HL-60 (cell line): ENCODE data around the gene BNIP5.

Experiments
- DNase-seq, 2 experiments: peaks; one replicate each; pipeline ENCODE4 v3.0.0-alpha.2; 2010 to 2020; ENCODE audit warnings: low read depth in 1 of 2, low spot score in 1 of 2
- H3K27ac ChIP-seq: fragments of 250-450 bp; sonication (Bioruptor Pico); replicated peaks from 2 replicates; pipeline ENCODE4 v1.5.1; 2020; ENCODE audit warnings: mild to moderate bottlenecking, moderate library complexity
- H3K27me3 ChIP-seq: fragments of 250-450 bp; sonication (Bioruptor Pico); 2 replicates; pipeline ENCODE4 v1.5.1; 2021; ENCODE audit warnings: mild to moderate bottlenecking, moderate library complexity; ENCODE audit not compliant: insufficient read depth, poor library complexity, severe bottlenecking
- H3K4me3 ChIP-seq: replicated peaks from 2 replicates; pipeline ENCODE4 v1.5.1; 2011; ENCODE audit warnings: mild to moderate bottlenecking, control low read depth, low read length; ENCODE audit not compliant: insufficient read depth
- GABPA ChIP-seq: IDR thresholded peaks from 2 replicates; pipeline ENCODE4 v1.6.1; 2012; ENCODE audit warnings: low read depth
- POLR2AphosphoS5 ChIP-seq: IDR thresholded peaks from 2 replicates; pipeline ENCODE4 v1.6.1; 2012; ENCODE audit warnings: low read depth
- SPI1 ChIP-seq: IDR thresholded peaks from 2 replicates; pipeline ENCODE4 v1.6.1; 2012; ENCODE audit warnings: low read depth, mild to moderate bottlenecking, borderline replicate concordance
- TF ChIP-seq, protein P1 (sequence below): IDR thresholded peaks from one replicate; pipeline ENCODE4 v1.5.1; 2011; ENCODE audit warnings: low read length, control low read depth, inconsistent platforms; ENCODE audit not compliant: insufficient read depth
- TF ChIP-seq, protein P2 (sequence below): IDR thresholded peaks from 2 replicates; pipeline ENCODE4 v1.6.1; 2012; ENCODE audit warnings: low read depth; ENCODE audit not compliant: insufficient replicate concordance

Gene BNIP5

DNA sequence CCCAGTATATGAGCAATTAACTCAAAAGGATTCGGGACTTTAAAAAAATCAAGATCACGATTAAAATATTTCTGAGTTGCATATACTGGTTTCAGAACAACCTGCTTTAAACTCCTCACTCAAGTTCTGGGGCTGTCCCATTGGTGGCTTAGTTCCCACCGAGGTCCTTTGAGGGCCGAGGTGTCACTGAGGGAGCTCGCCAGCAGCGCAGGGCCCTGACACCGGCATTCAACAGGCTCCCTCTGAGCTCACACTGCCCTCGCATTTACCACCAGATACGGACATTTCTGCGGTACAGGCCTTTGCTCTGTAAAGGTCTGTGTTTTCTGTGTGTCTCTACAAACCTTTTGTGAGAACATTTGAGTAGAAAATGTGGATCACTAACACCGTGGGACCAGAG, 24.4 kb upstream of the BNIP5 start:
- TF ChIP-seq, protein P1, sequence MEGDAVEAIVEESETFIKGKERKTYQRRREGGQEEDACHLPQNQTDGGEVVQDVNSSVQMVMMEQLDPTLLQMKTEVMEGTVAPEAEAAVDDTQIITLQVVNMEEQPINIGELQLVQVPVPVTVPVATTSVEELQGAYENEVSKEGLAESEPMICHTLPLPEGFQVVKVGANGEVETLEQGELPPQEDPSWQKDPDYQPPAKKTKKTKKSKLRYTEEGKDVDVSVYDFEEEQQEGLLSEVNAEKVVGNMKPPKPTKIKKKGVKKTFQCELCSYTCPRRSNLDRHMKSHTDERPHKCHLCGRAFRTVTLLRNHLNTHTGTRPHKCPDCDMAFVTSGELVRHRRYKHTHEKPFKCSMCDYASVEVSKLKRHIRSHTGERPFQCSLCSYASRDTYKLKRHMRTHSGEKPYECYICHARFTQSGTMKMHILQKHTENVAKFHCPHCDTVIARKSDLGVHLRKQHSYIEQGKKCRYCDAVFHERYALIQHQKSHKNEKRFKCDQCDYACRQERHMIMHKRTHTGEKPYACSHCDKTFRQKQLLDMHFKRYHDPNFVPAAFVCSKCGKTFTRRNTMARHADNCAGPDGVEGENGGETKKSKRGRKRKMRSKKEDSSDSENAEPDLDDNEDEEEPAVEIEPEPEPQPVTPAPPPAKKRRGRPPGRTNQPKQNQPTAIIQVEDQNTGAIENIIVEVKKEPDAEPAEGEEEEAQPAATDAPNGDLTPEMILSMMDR: no peak
- TF ChIP-seq GABPA: no peak
- no peak for TF ChIP-seq POLR2AphosphoS5
- TF ChIP-seq SPI1: no peak
- TF ChIP-seq, protein P2, sequence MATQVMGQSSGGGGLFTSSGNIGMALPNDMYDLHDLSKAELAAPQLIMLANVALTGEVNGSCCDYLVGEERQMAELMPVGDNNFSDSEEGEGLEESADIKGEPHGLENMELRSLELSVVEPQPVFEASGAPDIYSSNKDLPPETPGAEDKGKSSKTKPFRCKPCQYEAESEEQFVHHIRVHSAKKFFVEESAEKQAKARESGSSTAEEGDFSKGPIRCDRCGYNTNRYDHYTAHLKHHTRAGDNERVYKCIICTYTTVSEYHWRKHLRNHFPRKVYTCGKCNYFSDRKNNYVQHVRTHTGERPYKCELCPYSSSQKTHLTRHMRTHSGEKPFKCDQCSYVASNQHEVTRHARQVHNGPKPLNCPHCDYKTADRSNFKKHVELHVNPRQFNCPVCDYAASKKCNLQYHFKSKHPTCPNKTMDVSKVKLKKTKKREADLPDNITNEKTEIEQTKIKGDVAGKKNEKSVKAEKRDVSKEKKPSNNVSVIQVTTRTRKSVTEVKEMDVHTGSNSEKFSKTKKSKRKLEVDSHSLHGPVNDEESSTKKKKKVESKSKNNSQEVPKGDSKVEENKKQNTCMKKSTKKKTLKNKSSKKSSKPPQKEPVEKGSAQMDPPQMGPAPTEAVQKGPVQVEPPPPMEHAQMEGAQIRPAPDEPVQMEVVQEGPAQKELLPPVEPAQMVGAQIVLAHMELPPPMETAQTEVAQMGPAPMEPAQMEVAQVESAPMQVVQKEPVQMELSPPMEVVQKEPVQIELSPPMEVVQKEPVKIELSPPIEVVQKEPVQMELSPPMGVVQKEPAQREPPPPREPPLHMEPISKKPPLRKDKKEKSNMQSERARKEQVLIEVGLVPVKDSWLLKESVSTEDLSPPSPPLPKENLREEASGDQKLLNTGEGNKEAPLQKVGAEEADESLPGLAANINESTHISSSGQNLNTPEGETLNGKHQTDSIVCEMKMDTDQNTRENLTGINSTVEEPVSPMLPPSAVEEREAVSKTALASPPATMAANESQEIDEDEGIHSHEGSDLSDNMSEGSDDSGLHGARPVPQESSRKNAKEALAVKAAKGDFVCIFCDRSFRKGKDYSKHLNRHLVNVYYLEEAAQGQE: no peak
- no peaks in the 10 kb centered on the region for H3K27me3 ChIP-seq
- no peak for DNase-seq
- H3K4me3 ChIP-seq: no peak overlapping the region
- no peak overlapping the region for H3K27ac ChIP-seq

DNA sequence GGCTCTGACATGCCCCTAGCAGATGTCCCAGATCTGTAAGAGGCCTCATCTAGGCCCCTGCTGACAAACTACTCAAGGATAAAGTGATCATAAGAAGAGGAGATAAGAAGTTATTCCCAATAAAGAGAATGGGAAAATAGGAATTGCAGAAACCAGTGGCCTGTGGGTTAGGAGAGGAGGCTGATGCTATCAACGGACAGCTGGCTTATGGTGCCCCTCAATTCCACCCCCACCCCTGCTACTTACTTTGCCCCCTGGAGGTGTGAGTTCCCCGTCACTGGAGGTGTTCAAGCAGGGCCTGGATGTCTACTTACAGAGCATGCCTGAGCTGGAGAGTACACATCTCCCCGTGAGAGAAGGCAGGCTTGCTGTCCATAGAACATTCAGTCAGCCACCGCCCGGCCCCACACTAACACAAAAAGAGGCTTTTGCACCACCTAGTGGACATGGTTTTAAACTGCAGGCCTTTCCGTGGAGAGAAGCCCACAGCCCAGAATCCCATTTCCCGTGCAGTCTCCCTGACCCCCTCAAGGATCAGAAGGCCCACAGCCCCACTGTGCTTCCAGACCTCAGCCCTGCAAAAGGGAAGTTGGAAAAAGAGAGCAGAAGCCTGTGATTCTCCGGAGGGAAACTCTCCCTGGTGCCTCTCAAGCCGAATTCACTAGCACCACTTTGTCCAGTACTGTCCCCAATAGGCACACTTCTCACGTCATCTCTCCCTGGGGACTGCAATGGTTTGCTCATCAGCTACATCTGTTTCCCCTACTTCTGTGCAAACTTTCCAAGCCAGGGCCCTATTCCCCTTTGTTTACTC, 23.8 kb upstream of the BNIP5 start:
- DNase-seq: peak; percentile 47 to 79
- no peak for TF ChIP-seq SPI1
- TF ChIP-seq, protein P1: peak; percentile 54
- H3K27me3 ChIP-seq: no peaks in the 10 kb centered on the region
- no peak overlapping the region for H3K4me3 ChIP-seq
- H3K27ac ChIP-seq: no peak overlapping the region

DNA sequence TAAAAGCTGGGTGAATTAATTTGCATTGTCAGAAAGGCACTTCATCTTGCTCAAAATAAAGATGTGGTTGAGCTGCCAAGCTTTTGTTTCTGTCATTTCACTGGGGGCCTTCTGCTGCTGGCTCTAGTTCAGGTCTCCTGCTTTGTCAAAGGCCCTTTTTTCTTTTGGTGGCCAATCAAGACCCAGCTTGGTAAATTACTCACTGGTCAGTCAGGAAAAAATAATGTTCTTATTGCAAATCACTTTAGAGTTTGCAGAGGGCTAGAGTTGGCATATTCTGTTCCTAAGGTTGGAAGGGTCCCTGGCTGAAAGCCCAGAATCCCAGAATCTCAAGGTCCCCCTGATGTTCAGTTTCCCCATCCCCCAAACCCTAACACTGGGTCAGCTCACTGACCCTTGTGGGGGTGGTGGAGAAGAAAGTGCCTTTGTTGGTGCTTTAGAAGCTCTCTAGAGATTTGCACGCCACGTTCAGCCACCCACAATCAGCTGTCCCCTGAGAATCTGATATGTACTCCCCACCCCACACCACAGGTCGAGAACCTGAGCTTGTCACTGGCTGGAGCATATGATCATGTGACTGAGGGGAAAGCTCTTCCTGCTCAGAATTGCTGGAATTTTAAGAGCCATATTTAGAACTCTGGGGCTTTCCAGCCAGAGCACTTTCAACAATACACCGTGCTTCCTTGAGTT, 21.7 kb upstream of the BNIP5 start:
- H3K27ac ChIP-seq: no peak overlapping the region
- DNase-seq: no peak
- no peaks in the 10 kb centered on the region for H3K27me3 ChIP-seq
- no peak for TF ChIP-seq GABPA
- TF ChIP-seq, protein P1: no peak
- TF ChIP-seq POLR2AphosphoS5: no peak
- TF ChIP-seq, protein P2: no peak
- no peak for TF ChIP-seq SPI1
- no peak overlapping the region for H3K4me3 ChIP-seq
